ENCODE results near the gene MYO18A.

Gene MYO18A

DNA sequence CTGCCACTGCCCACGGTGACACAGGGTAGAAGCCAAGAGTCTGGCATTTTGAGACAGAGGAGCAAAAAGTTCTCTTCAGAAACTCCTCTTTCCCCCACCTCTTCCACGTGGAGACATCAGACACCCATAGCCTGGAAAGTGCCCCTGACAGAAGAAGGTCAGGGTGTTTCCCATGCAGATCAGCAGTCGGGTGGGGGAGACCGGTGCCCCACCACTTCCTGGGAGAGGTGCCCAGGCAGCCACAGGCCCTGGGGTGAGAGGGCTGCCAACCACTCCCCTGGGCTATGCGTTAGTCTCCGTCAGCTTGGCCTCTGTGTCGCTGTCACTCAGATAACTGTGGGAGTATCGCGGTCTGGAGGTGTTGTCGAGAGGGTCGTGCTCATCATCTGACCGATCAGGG lies 105.7 kb downstream of the MYO18A start:
- Histone ChIP-seq H3K4me2 (ENCODE audit: low read length, poor library complexity, severe bottlenecking) (no peak overlapping the region), H3K14ac (ENCODE audit: low read length in 2 of 2) (no peak overlapping the region), H3K79me1 (replicated peaks; ENCODE audit: low read length, poor library complexity, severe bottlenecking) (no peaks in the 10 kb centered on the region), H3K4me3 (ENCODE audit: insufficient read depth in 1 of 2, low read depth in 1 of 2, low read length in 2 of 2) (no peak overlapping the region), H2BK12ac (ENCODE audit: low read length in 2 of 2) (no peak overlapping the region), H3K9ac (ENCODE audit: low read length) (no peak overlapping the region), H3K4me1 (ENCODE audit: control insufficient read depth, insufficient read depth, low read depth, low read length) (peaks cover 17% of the 10 kb centered on the region), H2BK120ac (ENCODE audit: low read depth, low read length) (no peak overlapping the region), H2BK5ac (ENCODE audit: low read depth, low read length, poor library complexity, severe bottlenecking) (no peak overlapping the region), H3K27me3 (ENCODE audit: control insufficient read depth in 1 of 2, insufficient read depth in 1 of 2, low read length in 2 of 2) (peaks cover 24 to 46% of the 10 kb centered on the region in 2 experiments), H3K27ac (ENCODE audit: low read length, poor library complexity, severe bottlenecking) (no peak overlapping the region), H3K18ac (ENCODE audit: low read depth in 1 of 2, low read length in 2 of 2) (no peak overlapping the region), H4K8ac (ENCODE audit: low read length) (no peak overlapping the region), H3K36me3 (ENCODE audit: control insufficient read depth in 1 of 2, insufficient read depth in 2 of 2, low read depth in 1 of 2, low read length in 2 of 2) (peaks cover 34 to 41% of the 10 kb centered on the region in 2 experiments), H2BK15ac (ENCODE audit: low read depth, poor library complexity, severe bottlenecking) (no peak overlapping the region), H2AFZ (ENCODE audit: low read depth, low read length) (no peak overlapping the region), H4K91ac (ENCODE audit: low read length) (no peak overlapping the region), H2AK5ac (ENCODE audit: low read length, severe bottlenecking) (no peak overlapping the region), H3K9me3 (ENCODE audit: control insufficient read depth, low read length) (no peaks in the 10 kb centered on the region), H3K4ac (ENCODE audit: low read depth in 1 of 2, low read length in 2 of 2) (no peak overlapping the region), H3K23ac (ENCODE audit: low read length in 2 of 2) (no peak overlapping the region)
- 91% methylated on average over 12 of the region's 12 CpGs for WGBS
- DNase-seq, result no peak

GRCh38 chr17:29073520-29073919 lies 106.7 kb downstream of the MYO18A start:
- Histone ChIP-seq H3K79me1 (replicated peaks; ENCODE audit: low read length, poor library complexity, severe bottlenecking) (no peaks in the 10 kb centered on the region), H4K8ac (ENCODE audit: low read length) (no peak overlapping the region), H3K18ac (ENCODE audit: low read depth in 1 of 2, low read length in 2 of 2) (no peak overlapping the region), H2BK15ac (ENCODE audit: low read depth, poor library complexity, severe bottlenecking) (no peak overlapping the region), H3K4ac (ENCODE audit: low read depth in 1 of 2, low read length in 2 of 2) (no peak overlapping the region), H3K14ac (ENCODE audit: low read length in 2 of 2) (no peak overlapping the region), H4K91ac (ENCODE audit: low read length) (no peak overlapping the region), H3K23ac (ENCODE audit: low read length in 2 of 2) (no peak overlapping the region), H3K27me3 (ENCODE audit: control insufficient read depth in 1 of 2, insufficient read depth in 1 of 2, low read length in 2 of 2) (peaks cover 24 to 48% of the 10 kb centered on the region in 2 experiments), H2BK5ac (ENCODE audit: low read depth, low read length, poor library complexity, severe bottlenecking) (no peak overlapping the region), H3K9me3 (ENCODE audit: control insufficient read depth, low read length) (no peaks in the 10 kb centered on the region), H3K4me3 (ENCODE audit: insufficient read depth in 1 of 2, low read depth in 1 of 2, low read length in 2 of 2) (no peak overlapping the region), H3K4me1 (ENCODE audit: control insufficient read depth, insufficient read depth, low read depth, low read length) (peaks cover 10% of the 10 kb centered on the region), H3K36me3 (ENCODE audit: control insufficient read depth in 1 of 2, insufficient read depth in 2 of 2, low read depth in 1 of 2, low read length in 2 of 2) (peaks cover 24 to 33% of the 10 kb centered on the region in 2 experiments), H3K9ac (ENCODE audit: low read length) (no peak overlapping the region), H2BK120ac (ENCODE audit: low read depth, low read length) (no peak overlapping the region), H2AK5ac (ENCODE audit: low read length, severe bottlenecking) (no peak overlapping the region), H3K27ac (ENCODE audit: low read length, poor library complexity, severe bottlenecking) (no peak overlapping the region), H2BK12ac (ENCODE audit: low read length in 2 of 2) (no peak overlapping the region), H3K4me2 (ENCODE audit: low read length, poor library complexity, severe bottlenecking) (no peak overlapping the region), H2AFZ (ENCODE audit: low read depth, low read length) (no peak overlapping the region)
- DNase-seq, result no peak
- 95% methylated on average over 3 of the region's 4 CpGs for WGBS

- H2AFZ ChIP-seq (ENCODE audit: low read depth, low read length), result no peak overlapping the region
- no peaks in the 10 kb centered on the region for H3K9me3 ChIP-seq (ENCODE audit: control insufficient read depth, low read length)
- H3K79me1 ChIP-seq (replicated peaks; ENCODE audit: low read length, poor library complexity, severe bottlenecking), result no peaks in the 10 kb centered on the region
- no peak overlapping the region for H3K4me2 ChIP-seq (ENCODE audit: low read length, poor library complexity, severe bottlenecking)
- no peak overlapping the region for H3K4me3 ChIP-seq (ENCODE audit: insufficient read depth in 1 of 2, low read depth in 1 of 2, low read length in 2 of 2)
- H3K36me3 ChIP-seq (ENCODE audit: control insufficient read depth in 1 of 2, insufficient read depth in 2 of 2, low read depth in 1 of 2, low read length in 2 of 2), result peaks cover 19 to 30% of the 10 kb centered on the region in 2 experiments
- no peak overlapping the region for H2AK5ac ChIP-seq (ENCODE audit: low read length, severe bottlenecking)
- H3K18ac ChIP-seq (ENCODE audit: low read depth in 1 of 2, low read length in 2 of 2), result no peak overlapping the region
- peaks cover 24 to 52% of the 10 kb centered on the region in 2 experiments for H3K27me3 ChIP-seq (ENCODE audit: control insufficient read depth in 1 of 2, insufficient read depth in 1 of 2, low read length in 2 of 2)
- WGBS, result 93% methylated on average over 2 of the region's 2 CpGs
- H2BK12ac ChIP-seq (ENCODE audit: low read length in 2 of 2), result no peak overlapping the region
- H3K23ac ChIP-seq (ENCODE audit: low read length in 2 of 2), result no peak overlapping the region
- H3K14ac ChIP-seq (ENCODE audit: low read length in 2 of 2), result no peak overlapping the region
- H3K9ac ChIP-seq (ENCODE audit: low read length), result no peak overlapping the region
- peaks cover 6% of the 10 kb centered on the region for H3K4me1 ChIP-seq (ENCODE audit: control insufficient read depth, insufficient read depth, low read depth, low read length)
- H4K91ac ChIP-seq (ENCODE audit: low read length), result no peak overlapping the region
- no peak overlapping the region for H2BK15ac ChIP-seq (ENCODE audit: low read depth, poor library complexity, severe bottlenecking)
- no peak overlapping the region for H2BK120ac ChIP-seq (ENCODE audit: low read depth, low read length)
- no peak for DNase-seq
- H3K27ac ChIP-seq (ENCODE audit: low read length, poor library complexity, severe bottlenecking), result no peak overlapping the region
- no peak overlapping the region for H4K8ac ChIP-seq (ENCODE audit: low read length)
- no peak overlapping the region for H3K4ac ChIP-seq (ENCODE audit: low read depth in 1 of 2, low read length in 2 of 2)
- H2BK5ac ChIP-seq (ENCODE audit: low read depth, low read length, poor library complexity, severe bottlenecking), result no peak overlapping the region
These were observed 107.2 kb downstream of the MYO18A start for GRCh38 chr17:29073045-29073444.

- Histone ChIP-seq H4K8ac (ENCODE audit: low read length) (no peak overlapping the region), H3K14ac (ENCODE audit: low read length in 2 of 2) (no peak overlapping the region), H2AFZ (ENCODE audit: low read depth, low read length) (no peak overlapping the region), H3K4me1 (ENCODE audit: control insufficient read depth, insufficient read depth, low read depth, low read length) (no peaks in the 10 kb centered on the region), H3K4me3 (ENCODE audit: insufficient read depth in 1 of 2, low read depth in 1 of 2, low read length in 2 of 2) (no peak overlapping the region), H3K18ac (ENCODE audit: low read depth in 1 of 2, low read length in 2 of 2) (no peak overlapping the region), H2AK5ac (ENCODE audit: low read length, severe bottlenecking) (no peak overlapping the region), H3K79me1 (replicated peaks; ENCODE audit: low read length, poor library complexity, severe bottlenecking) (no peaks in the 10 kb centered on the region), H3K4me2 (ENCODE audit: low read length, poor library complexity, severe bottlenecking) (no peak overlapping the region), H4K91ac (ENCODE audit: low read length) (no peak overlapping the region), H3K4ac (ENCODE audit: low read depth in 1 of 2, low read length in 2 of 2) (no peak overlapping the region), H3K23ac (ENCODE audit: low read length in 2 of 2) (no peak overlapping the region), H3K36me3 (ENCODE audit: control insufficient read depth in 1 of 2, insufficient read depth in 2 of 2, low read depth in 1 of 2, low read length in 2 of 2) (peaks cover 6 to 17% of the 10 kb centered on the region in 2 experiments), H2BK12ac (ENCODE audit: low read length in 2 of 2) (no peak overlapping the region), H3K9ac (ENCODE audit: low read length) (no peak overlapping the region), H2BK120ac (ENCODE audit: low read depth, low read length) (no peak overlapping the region), H2BK15ac (ENCODE audit: low read depth, poor library complexity, severe bottlenecking) (no peak overlapping the region), H2BK5ac (ENCODE audit: low read depth, low read length, poor library complexity, severe bottlenecking) (no peak overlapping the region), H3K27me3 (ENCODE audit: control insufficient read depth in 1 of 2, insufficient read depth in 1 of 2, low read length in 2 of 2) (peaks cover 26 to 64% of the 10 kb centered on the region in 2 experiments), H3K9me3 (ENCODE audit: control insufficient read depth, low read length) (no peaks in the 10 kb centered on the region), H3K27ac (ENCODE audit: low read length, poor library complexity, severe bottlenecking) (no peak overlapping the region)
- WGBS, result 100% methylated on average over 1 of the region's 1 CpG
- no peak for DNase-seq
These were observed 108.9 kb downstream of the MYO18A start for GRCh38 chr17:29071303-29071702.

All from mesenchymal stem cell (in vitro differentiated cells and primary cell).